D341Med (cell line): ENCODE results near the gene SLC35F3.
"Not testable (repeated sequence)": the region's sequence is repeated elsewhere in the genome, so short reads cannot be mapped to it uniquely, and the experiment has no call there.

Experiments used
- DNase-seq: peaks from one replicate; pipeline ENCODE4 v3.0.0; 2012; ENCODE audit warnings: low spot score

Gene SLC35F3

GRCh38 chr1:234292548-234292947 lies 388.1 kb downstream of the SLC35F3 start:
- DNase-seq: no peak

DNA sequence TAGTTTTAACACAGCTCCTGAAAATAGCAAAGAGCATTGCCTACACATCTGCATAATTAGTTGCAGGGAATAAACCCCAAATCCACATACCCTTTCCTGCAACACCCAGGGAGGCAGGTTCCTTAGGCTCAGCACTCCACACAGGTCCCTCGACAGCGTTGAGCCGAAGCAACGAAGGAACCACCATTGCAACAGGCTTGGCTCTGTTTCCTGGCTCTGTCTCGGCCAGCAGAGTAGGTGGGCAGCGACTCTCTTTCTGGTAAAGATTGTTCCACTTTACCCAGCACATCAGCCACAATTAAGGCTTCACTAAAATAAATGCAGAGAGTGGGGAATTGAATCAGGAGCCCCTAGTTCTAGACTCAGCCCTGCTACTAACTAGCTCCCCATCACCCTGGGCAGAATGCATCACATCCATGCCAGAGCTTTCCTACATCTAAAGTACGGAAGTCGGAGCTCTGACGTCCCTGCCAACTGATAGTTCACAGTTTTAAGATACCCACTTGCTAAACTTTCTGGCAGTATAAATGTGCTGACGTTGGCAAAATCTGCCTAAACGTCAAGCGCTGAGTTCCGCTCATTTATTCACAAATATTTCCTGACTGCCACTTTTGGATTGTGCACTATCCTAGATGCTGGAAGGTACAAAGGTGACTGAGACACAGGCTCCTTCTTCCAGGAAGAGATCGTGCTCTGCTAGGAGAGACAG lies 389.8 kb downstream of the SLC35F3 start:
- no peak for DNase-seq

DNA sequence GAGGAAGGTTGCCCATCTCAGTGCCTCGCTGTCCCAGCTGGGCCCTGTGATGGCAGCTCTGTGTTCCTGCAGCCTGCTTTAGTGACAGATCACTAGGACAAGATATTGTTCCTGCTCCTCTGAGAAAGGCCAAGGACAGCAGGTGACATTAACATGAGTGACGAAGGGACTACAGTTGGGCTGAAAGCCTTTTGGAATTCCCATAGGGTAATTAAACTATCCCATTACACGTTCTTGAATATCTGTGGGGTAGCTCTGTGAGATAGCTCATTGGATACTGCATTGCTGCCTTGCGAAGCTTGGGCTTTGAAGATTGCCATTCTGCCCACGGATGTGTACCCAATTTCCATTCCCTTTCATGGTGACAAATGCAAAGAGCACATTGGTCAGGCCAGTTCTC lies 390.6 kb downstream of the SLC35F3 start:
- no peak for DNase-seq

DNA sequence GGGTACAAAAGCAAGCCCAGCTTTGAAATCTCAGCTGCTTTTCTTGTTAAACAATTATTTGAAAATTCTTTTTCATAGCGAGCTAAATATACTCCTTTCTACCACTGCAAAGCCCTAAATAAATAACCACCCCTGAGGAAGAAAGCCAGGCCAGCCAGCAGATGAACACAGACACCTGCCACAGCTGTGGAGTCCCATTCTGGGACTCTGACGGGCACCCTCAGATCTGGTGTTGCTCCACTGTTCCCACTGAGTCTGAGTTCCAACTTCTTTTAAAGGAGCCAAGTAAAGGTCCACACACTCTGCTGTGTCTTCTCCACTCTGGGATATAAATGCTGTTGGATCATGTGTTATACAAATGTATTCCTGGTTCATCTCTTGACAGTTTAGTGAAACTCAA lies 391.1 kb downstream of the SLC35F3 start:
- DNase-seq: no peak

- DNase-seq: no peak
Observed at GRCh38 chr1:234296496-234296895, 392.0 kb downstream of the SLC35F3 start.

DNA sequence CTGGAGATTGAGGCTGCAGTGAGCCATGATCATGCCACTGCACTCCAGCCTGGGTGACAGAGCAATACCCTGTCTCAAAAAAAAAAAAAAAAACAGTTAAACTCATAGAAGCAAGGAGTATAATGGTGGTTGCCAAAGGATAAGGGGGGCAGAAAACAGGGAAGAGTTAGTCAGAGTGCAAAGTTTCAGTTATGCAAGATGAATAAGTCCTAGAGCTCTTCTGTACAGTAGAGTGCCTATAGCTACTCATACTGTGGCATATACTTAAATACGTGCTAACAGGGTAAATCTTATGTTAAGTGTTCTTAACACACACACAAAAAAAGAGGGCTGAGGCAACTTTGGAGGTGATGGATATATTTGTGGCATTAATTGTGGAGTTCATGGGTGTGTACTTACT lies 393.2 kb downstream of the SLC35F3 start:
- no peak for DNase-seq

DNA sequence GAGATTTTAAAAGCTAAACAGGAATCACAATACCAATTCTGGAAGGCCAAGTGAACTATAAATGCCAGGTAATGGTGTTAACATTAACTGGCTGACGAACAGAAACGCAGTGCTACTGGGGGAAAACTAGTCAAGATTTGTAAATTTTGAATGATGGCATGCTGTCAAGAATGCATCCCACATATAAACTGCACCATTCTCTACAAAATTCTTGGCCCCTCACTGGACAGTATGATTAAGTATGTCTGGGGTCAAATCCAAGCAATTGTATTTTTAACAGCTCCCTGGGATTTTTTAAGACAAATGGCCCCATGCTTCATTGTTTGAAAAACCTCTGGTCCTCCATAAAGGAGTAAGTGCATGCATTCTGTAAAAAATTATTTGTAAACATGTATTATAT lies 395.6 kb downstream of the SLC35F3 start:
- no peak for DNase-seq

DNA sequence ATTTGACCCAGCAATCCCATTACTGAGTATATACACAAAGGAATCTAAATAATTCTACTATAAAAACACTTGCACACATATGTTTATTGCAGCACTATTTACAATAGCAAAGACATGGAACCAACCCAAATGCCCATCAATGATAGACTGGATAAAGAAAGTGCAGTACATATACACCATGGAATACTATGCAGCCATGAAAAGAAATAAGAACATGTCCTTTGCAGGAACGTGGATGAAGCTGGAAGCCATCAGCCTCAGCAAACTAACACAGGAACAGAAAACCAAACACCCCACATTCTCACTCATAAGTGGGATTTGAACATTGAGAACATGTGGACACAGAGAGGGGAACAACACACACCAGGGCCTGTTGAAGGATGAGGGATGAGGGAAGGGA lies 397.2 kb downstream of the SLC35F3 start:
- DNase-seq: not testable (repeated sequence)

- no peak for DNase-seq
Observed at GRCh38 chr1:234302354-234302962, 398.0 kb downstream of the SLC35F3 start.

DNA sequence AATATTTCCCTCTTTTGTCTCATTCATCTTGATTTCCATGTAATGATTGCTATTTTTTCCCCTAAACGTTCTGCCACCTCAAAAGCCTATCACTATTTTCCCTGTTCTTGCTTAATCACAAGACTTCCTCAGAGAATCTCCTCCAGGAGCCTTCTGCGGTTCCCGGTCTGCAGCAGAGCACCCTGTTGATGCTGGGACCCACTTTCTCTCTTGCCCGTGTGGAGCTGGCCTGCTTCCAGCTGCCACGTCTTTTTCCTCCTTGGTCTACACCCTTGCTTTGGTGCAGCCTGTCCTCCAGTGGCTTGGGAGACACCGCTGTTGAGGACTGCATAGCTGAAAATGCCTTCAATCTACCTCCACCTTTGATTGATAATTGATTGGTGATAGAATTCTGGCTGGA lies 398.8 kb downstream of the SLC35F3 start:
- no peak for DNase-seq

DNA sequence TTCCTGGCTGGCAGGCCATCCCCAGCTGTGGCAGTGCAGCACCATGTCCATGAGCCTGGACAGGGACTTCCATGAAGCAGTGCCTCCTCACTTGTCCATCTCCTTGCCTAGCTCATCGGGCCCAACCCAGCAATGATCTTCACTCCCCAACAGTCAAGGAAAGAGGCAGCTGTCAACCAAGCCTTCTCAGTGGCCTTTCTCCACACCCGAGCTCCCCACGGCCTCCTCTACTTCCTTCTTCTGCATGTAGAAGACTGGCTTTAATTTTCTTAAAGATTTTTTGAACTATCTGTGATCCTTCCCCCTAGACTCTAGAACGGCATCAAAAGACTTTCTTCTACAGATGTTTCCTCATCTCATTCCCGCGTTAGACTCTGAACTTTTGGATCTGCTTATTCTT lies 403.2 kb downstream of the SLC35F3 start:
- DNase-seq: no peak

GRCh38 chr1:234309243-234309597 lies 404.7 kb downstream of the SLC35F3 start:
- no peak for DNase-seq

DNA sequence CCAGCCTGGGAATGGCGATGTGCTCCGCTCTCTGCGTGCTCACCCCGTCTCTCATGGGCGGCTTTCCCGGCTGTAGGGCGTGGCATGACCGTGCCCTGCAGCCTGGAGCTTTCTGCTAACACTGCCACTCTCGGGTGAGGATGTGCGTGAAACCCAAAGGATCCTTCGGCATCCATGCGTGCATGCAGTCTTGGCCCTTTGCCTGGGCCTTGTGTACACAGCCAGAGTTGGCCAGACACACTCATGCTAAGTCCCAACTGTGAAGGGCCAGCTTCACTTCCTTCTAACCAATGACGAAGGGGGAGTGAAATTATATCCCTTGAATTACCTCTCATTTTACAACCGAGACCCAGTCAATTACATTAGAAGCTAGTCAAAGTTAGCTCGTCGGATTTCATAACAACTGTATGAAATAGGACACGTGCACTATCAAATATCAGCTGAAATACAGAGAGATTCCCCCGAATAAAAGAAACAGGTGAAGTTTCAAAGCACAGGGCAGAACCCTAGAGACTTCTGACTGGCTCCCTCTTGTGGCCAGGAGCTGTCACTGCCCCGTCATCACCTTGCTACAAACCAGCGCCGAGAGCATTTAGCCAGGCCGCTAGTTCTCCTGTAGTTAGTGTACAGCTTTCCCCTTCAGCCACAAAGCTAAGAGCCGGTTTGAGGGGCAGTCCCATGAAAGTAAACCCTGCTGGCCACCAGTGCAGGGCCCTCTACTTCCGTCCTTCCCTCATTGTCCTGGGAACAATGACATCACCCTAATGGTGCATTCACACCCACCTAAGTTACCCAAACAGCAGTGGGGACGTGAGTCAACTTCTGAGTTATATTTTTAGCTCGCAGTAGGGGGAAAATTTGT lies 405.4 kb downstream of the SLC35F3 start:
- peak; percentile 89 for DNase-seq

DNA sequence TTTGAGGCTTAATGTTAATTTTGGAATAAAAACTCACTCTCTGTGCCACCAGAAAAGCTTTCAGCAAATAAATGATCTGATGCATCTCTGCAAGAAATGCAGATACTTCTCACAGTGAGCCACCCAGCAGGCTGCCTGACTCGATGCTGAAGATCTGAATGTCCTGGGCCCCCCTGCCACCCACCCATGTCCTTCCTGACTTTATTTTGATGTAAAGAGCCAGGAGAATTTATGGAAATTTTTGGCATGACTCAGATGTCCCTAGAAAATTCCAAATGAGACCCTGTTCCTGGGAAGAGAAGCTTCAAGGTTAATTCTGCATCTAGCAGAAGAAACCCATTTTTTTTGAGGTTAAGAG lies 406.0 kb downstream of the SLC35F3 start:
- DNase-seq: no peak

- DNase-seq: no peak
Observed at GRCh38 chr1:234311414-234311813, 406.9 kb downstream of the SLC35F3 start.

GRCh38 chr1:234313171-234313570 lies 408.7 kb downstream of the SLC35F3 start:
- DNase-seq: no peak

- DNase-seq: no peak
Observed at GRCh38 chr1:234315091-234315541, 410.6 kb downstream of the SLC35F3 start.

DNA sequence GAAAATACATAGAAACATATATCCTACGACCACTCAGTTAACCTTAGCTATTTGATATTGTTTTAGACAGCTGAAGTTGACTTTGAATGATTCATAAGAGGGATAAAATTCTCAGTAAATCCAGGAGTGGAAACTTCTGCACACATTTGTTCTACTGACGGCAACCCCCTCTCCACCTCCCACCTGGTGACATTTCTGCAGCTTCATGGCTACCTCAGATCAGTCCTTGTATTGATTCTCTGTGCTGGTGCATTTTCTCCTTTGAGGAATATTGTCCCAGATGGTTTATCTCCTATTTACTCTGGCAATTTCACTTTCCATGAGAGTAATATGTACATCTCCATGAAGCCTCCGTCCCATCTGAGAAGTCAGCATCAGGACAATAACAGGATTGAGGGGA lies 411.1 kb downstream of the SLC35F3 start:
- no peak for DNase-seq

GRCh38 chr1:234316486-234316885 lies 412.0 kb downstream of the SLC35F3 start:
- no peak for DNase-seq

DNA sequence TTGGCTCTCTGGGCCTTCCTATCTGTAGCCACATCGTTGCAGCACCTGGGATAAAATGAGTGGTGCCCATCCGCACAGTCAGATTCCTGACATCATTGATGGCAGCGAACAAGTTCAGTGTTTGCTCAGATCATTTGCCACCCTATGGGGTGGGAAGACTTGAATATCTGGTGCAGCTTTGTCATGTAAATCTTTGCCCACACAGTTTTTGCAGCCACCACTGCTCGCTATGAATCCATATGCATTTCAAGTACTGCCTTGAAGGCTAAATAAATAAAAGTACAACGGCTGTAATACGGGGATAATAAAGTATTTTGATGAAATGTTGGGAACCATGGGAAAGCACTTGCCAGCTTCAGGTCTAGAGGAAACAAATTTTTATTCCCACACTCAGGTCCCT lies 412.5 kb downstream of the SLC35F3 start:
- no peak for DNase-seq

- DNase-seq: no peak
Observed at GRCh38 chr1:234320069-234320468, 415.6 kb downstream of the SLC35F3 start.

- DNase-seq: no peak
Observed at GRCh38 chr1:234320549-234320948, 416.1 kb downstream of the SLC35F3 start.

GRCh38 chr1:234321231-234321630 lies 416.8 kb downstream of the SLC35F3 start:
- DNase-seq: no peak
